Measurements from ENCODE around the gene NETO1. TPM values are rescaled to one million over a fixed set of nuclear protein-coding genes. Genes with fewer than 3 reads are reported as not detected.

Gene NETO1, protein sequence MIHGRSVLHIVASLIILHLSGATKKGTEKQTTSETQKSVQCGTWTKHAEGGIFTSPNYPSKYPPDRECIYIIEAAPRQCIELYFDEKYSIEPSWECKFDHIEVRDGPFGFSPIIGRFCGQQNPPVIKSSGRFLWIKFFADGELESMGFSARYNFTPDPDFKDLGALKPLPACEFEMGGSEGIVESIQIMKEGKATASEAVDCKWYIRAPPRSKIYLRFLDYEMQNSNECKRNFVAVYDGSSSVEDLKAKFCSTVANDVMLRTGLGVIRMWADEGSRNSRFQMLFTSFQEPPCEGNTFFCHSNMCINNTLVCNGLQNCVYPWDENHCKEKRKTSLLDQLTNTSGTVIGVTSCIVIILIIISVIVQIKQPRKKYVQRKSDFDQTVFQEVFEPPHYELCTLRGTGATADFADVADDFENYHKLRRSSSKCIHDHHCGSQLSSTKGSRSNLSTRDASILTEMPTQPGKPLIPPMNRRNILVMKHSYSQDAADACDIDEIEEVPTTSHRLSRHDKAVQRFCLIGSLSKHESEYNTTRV
- not detected for total RNA-seq

DNA sequence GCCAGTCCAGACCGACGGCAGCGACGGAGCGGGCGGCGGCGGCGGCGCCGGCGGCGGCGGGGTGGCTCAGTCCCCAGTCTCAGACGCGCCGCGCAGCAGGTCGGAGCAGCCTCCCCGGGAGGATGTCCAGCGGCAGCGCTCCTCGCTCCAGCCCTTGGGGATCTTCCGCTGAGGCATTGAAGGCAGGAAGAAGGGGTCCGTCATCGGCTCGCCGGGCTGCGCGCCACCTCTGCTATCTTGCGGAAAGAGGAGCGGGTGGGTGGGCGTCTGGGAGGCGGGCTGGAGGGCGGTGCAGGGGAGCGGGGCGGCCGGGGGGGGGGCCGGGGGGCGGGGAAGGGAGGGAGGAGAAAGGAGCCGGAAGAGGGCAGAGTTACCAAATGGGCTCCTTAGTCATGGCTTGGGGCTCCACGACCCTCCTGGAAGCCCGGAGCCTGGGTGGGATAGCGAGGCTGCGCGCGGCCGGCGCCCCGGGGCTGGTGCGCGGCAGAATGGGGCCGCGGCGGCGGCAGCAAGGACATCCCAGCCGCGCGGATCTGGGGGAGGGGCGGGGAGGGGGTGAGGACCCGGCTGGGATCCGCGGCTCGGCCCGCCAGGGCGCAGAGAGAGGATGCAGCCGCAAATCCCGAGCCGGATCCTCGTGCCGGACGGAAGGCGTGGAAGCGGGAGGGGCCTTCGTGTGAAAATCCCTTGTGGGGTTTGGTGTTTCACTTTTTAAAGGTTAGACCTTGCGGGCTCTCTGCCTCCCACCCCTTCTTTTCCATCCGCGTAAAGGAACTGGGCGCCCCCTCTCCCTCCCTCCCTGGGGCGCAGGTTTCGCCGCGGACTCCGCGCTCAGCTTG, at the start of gene NETO1:
TSS of gene NETO1 (minus strand) at position 242 of the 839 bp plus-strand sequence. CDS start 696 bp downstream, outside the sequence.
- DNase-seq (peak; percentile 26), ATAC-seq (ENCODE audit: low read depth) (no peak)
- Mint-ChIP-seq H3K27ac (no peak within 1 kb of the TSS), H3K4me1 (peaks cover 2% of the 10 kb centered on the region), H3K36me3 (no peaks in the 10 kb centered on the region), H3K9me3 (peaks cover 3% of the 10 kb centered on the region), H3K4me3 (peak within 1 kb of the TSS; percentile 39), H3K27me3 (peaks cover 37% of the 10 kb centered on the region)
- POLR2A ChIA-PET = no interaction called here

DNA sequence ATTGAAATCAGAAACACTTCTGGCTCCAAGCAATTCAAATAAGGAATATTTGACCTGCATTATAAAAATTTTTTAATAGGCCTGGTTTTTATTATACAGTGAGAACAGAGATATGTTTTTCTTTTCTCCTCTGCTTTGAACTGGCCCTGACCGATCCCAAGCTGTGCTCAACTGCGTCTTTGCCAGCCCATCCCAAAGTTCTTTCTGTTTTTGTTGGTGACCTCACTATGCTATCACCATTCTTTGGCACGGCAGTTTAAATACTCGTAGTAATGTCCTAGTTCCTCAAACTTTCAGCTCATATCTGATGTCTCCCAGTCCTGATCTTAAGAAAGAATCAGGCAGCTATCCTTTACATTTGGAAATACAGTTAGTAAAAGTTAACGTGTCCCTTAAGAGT, 42.3 kb upstream of the NETO1 start:
- DNase-seq (no peak), ATAC-seq (ENCODE audit: low read depth) (no peak)
- H3K4me1 Mint-ChIP-seq = no peaks in the 10 kb centered on the region
- H3K27me3 Mint-ChIP-seq = no peaks in the 10 kb centered on the region
- POLR2A ChIA-PET = no interaction called here
- H3K4me3 Mint-ChIP-seq = no peak overlapping the region
- no peak overlapping the region for H3K27ac Mint-ChIP-seq
- no peaks in the 10 kb centered on the region for H3K36me3 Mint-ChIP-seq
- no peaks in the 10 kb centered on the region for H3K9me3 Mint-ChIP-seq

DNA sequence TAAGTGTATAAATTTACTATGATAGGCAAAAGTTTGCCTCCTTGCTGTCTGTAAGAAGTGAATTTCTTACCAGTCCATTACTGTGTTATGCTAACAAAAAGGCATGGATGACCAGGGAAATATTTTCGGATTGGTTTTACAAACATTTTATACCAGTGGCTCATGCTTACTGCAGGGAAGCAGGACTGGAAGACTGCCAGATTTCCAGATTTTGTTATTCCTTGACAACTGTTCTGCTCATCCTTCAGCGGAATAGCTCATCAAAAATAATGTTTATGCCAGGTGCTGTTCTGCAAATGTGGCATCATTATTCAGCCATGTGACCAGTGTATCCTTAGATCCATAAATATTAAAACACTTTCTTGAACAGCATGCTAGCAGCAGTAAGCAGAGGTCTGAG, 40.4 kb upstream of the NETO1 start:
- no peaks in the 10 kb centered on the region for H3K9me3 Mint-ChIP-seq
- no peak for ATAC-seq (ENCODE audit: low read depth)
- DNase-seq = no peak
- POLR2A ChIA-PET = no interaction called here
- H3K4me3 Mint-ChIP-seq = no peak overlapping the region
- no peaks in the 10 kb centered on the region for H3K27me3 Mint-ChIP-seq
- no peaks in the 10 kb centered on the region for H3K36me3 Mint-ChIP-seq
- H3K27ac Mint-ChIP-seq = no peak overlapping the region
- H3K4me1 Mint-ChIP-seq = no peaks in the 10 kb centered on the region

DNA sequence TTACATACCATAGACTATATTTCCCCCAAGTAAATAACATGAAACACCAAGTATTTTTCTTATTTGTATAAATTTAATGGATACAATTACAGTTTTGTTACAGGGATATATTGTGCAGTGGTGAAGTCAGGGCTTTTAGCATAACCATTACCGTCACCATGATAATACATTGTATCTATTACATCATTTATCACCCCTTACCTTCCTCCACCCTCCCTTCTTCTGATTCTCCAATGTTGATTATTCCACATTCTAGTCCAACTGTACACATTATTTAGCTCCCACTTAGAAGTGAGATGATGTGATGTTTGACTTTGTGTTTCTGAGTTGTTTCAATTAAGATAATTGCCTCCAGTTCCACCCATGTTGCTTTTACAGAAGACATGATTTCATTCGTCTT, 35.2 kb upstream of the NETO1 start:
- Mint-ChIP-seq H3K36me3 (no peaks in the 10 kb centered on the region), H3K27me3 (no peaks in the 10 kb centered on the region), H3K9me3 (no peaks in the 10 kb centered on the region), H3K4me1 (no peaks in the 10 kb centered on the region), H3K27ac (no peak overlapping the region), H3K4me3 (no peak overlapping the region)
- no peak for ATAC-seq (ENCODE audit: low read depth)
- POLR2A ChIA-PET = no interaction called here
- no peak for DNase-seq

DNA sequence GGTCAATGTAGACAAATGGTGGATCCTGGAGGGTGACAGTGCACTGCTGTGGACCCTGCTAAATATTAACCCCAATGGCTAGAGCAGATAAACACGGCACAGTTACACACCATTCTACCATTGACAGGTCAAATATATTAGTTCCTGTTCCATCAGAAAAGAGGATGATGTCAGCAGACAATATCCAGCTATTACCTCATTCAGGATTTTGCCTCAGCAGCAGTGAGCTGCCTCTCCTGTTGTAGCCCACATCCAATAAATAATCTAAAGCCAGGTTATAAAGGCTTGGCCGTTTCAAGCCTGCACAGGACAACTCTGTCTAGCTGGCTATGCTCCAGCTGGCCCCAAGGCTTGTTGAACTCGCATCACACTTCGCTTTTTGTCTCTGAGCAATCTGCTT, 31.6 kb upstream of the NETO1 start:
- DNase-seq = no peak
- Mint-ChIP-seq H3K36me3 (no peaks in the 10 kb centered on the region), H3K27ac (no peak overlapping the region), H3K4me3 (no peak overlapping the region), H3K4me1 (no peaks in the 10 kb centered on the region), H3K9me3 (peaks cover 1% of the 10 kb centered on the region), H3K27me3 (no peaks in the 10 kb centered on the region)
- POLR2A ChIA-PET = no interaction called here
- no peak for ATAC-seq (ENCODE audit: low read depth)

DNA sequence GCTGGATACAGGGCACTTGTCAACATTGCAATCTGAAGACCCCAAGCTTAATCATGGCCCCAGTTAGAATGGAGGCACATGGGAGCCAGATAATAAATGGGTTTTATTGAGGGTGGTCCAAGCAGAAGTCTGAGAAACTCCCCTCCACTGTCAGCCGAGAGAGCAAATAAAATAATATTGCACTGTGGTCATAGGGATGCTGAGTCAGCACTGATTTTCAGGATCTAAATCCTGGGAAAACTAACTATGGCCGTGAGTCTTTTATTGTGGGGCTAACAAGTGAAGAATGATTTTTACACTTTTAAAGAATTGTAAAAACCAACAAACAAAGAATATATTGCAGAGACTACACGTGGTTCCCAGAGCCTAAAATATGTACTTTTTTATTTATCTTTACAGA, 31.1 kb upstream of the NETO1 start:
- H3K27ac Mint-ChIP-seq = no peak overlapping the region
- H3K9me3 Mint-ChIP-seq = peaks cover 1% of the 10 kb centered on the region
- POLR2A ChIA-PET = no interaction called here
- H3K4me3 Mint-ChIP-seq = no peak overlapping the region
- no peaks in the 10 kb centered on the region for H3K27me3 Mint-ChIP-seq
- no peaks in the 10 kb centered on the region for H3K36me3 Mint-ChIP-seq
- DNase-seq = no peak
- ATAC-seq (ENCODE audit: low read depth) = no peak
- no peaks in the 10 kb centered on the region for H3K4me1 Mint-ChIP-seq

DNA sequence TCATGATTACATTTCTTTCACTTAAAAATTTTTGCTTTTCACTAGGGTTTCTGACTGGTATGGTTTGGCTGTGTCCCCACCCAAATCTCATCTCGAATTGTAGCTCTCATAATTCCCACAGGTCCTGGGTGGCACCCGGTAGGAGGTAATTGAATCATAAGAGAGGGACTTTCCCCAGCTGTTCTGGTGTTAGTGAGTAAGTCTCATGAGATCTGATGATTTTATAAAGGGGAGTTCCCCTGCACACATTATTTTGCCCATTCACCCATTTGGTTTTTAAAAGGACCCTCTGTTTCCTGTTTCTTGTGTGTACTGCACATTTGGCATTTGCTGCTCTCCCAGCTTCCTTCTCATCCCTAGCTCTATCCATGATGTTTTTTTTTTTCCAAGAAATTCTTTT, 27.8 kb upstream of the NETO1 start:
- ATAC-seq (ENCODE audit: low read depth) (no peak), DNase-seq (no peak)
- Mint-ChIP-seq H3K9me3 (peaks cover 1% of the 10 kb centered on the region), H3K4me3 (no peak overlapping the region), H3K27me3 (no peaks in the 10 kb centered on the region), H3K4me1 (no peaks in the 10 kb centered on the region), H3K36me3 (no peaks in the 10 kb centered on the region), H3K27ac (no peak overlapping the region)
- POLR2A ChIA-PET = no interaction called here

DNA sequence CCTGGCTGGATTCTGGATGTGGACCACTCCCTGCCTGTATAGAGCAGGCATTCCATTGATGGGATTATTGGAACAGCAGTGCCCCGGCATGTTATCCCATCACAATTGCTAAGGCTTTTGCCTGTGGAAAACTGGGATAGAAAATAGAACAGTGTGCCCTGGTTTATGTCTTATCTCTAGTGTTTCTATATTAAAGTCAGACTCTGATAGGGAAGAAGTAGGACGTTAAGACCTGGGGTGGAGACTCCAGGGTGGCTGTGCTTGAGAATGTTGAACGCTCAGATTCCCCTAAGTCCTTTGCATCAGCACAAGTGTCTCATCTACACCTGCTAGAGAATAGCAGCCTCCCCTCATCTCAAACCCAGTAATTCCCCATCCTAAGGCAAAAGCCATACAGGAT, 10.8 kb upstream of the NETO1 start:
- DNase-seq (no peak), ATAC-seq (ENCODE audit: low read depth) (no peak)
- H3K9me3 Mint-ChIP-seq = no peaks in the 10 kb centered on the region
- no peak overlapping the region for H3K4me3 Mint-ChIP-seq
- H3K27ac Mint-ChIP-seq = no peak overlapping the region
- POLR2A ChIA-PET = no interaction called here
- H3K36me3 Mint-ChIP-seq = no peaks in the 10 kb centered on the region
- H3K27me3 Mint-ChIP-seq = no peaks in the 10 kb centered on the region
- H3K4me1 Mint-ChIP-seq = no peaks in the 10 kb centered on the region

DNA sequence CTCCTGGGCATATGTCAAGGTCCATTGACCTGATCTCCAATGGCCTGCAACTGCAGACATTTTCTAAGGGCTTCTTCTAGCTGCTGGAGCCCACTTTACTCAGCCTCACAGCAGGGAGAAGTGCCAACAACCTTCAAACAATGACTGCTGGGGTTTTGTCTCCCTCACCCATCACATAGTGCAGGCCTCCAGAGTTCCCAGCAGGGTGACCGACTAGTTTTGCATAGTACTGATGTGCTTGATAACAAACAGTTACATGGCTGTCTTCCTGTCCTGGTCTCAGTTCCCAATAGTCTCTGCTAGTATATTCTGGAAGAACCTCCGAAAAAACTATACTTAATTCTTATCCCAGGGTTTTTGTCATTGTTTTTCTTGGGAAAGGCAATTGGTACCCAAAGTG, 10.4 kb upstream of the NETO1 start:
- DNase-seq = no peak
- ATAC-seq (ENCODE audit: low read depth) = no peak

DNA sequence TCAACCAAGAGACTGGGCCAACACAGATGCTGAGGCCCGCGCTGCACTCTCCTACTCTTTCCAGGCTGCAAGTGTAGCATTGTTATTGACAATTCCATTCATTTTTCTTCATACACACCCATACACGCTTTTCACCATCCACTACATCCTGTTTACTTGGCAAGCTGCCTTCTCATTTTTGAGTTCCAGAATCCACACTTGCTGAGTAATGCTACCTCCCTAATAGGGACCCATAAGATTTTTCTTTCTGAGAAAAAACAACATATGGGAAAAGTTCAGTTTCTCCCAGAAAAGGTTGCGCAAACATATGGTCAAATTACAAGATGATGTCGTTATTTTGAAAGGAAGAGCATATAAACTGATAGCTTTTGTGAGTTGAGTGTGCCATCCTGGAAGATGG, 3.3 kb upstream of the NETO1 start:
- Mint-ChIP-seq H3K9me3 (peaks cover 3% of the 10 kb centered on the region), H3K4me1 (peaks cover 2% of the 10 kb centered on the region), H3K36me3 (no peaks in the 10 kb centered on the region), H3K4me3 (no peak overlapping the region), H3K27me3 (peaks cover 26% of the 10 kb centered on the region), H3K27ac (no peak overlapping the region)
- ATAC-seq (ENCODE audit: low read depth) (no peak), DNase-seq (no peak)
- POLR2A ChIA-PET = no interaction called here

More for the DNA sequence above, 10.4 kb upstream of the NETO1 start:
- POLR2A ChIA-PET = no interaction called here
- H3K36me3 Mint-ChIP-seq = no peaks in the 10 kb centered on the region
- H3K27me3 Mint-ChIP-seq = no peaks in the 10 kb centered on the region
- H3K4me1 Mint-ChIP-seq = no peaks in the 10 kb centered on the region
- no peak overlapping the region for H3K4me3 Mint-ChIP-seq
- H3K27ac Mint-ChIP-seq = no peak overlapping the region
- H3K9me3 Mint-ChIP-seq = no peaks in the 10 kb centered on the region

DNA sequence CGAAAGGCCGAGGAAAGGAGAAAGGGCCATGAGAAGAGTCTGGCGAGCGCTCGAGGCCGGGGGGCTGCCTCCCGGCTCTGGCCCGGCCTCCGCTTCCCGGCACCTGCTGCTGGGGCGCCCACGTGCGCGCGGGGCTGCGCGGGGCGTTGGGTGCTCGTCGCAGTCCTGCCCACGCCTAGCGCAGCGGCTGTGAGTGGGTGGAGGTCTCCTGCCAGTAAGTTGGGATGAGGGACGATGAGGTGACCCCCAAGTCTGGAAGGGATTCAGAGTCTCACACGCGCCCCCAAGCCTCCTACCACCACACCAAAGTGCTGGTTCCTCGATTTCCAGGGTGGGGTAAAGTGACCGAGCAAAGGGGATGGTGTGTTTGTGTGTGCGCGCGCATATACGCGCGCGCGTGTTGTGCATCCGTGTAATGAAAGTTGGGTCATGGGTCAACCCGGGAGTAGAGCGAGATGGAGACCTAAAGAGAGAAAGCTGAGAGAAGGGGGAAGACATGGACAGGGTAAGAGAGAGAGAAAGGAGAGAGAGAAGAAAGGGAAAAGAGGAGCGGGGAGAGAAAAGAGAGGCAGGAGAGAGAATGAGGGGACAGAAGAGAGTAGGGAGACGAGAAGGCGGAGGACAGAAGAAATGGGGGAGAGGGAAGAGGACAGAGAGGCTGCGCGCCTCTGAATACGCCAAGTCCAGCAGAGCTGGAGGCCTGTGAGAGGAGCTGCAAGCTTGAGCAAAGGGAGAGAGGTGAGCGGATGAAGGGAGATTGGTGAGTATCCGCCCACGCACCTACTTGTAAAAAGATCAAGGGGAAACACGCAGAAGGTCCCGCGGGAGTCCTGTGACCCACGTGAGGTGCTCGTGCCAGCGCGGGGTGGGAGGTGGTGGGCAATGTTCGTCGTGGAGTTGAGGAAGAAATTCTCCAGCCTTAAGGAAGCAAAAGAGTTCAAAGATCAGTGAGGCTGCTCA, 1.7 kb upstream of the NETO1 start:
- Mint-ChIP-seq H3K4me1 (peaks cover 2% of the 10 kb centered on the region), H3K9me3 (peaks cover 3% of the 10 kb centered on the region), H3K27ac (no peak overlapping the region), H3K36me3 (no peaks in the 10 kb centered on the region), H3K4me3 (no peak overlapping the region), H3K27me3 (peaks cover 37% of the 10 kb centered on the region)
- no peak for ATAC-seq (ENCODE audit: low read depth)
- DNase-seq = no peak
- POLR2A ChIA-PET = no interaction called here

DNA sequence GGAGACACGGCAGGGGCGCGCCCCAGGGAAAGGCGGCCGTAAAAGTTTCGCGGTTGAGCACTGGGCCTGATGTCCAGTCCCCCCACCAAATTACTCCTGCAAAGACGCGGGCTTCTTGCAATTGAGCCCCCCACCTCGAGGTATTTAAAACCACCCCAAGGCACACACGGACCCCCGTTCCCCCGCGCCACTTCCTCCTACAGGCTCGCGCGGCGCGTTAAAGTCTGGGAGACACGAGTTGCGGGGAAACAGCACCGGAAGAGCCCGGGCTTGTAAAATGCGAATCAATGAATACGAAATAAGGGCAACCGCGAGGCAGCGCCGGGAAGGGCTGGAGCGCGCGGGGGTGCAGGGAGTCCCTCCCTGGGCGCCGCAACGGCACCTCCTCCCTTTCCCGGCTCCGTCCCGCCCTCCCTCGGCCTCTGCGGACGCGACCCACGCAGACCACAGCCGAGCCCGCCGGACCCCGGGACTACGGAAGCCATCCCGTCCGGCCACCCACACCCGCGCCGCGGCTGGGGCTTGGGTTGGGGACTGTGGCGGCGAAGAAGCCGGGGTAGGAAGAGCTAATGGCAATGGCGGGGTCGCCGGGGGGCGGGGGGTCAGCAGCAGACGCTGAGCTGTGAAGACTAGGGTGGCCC, 918 bp upstream of the NETO1 start:
- POLR2A ChIA-PET = no interaction called here
- ATAC-seq (ENCODE audit: low read depth) = no peak
- H3K4me3 Mint-ChIP-seq = no peak overlapping the region

More for the DNA sequence above, 918 bp upstream of the NETO1 start:
- H3K9me3 Mint-ChIP-seq = peaks cover 3% of the 10 kb centered on the region
- H3K36me3 Mint-ChIP-seq = no peaks in the 10 kb centered on the region
- H3K27me3 Mint-ChIP-seq = peaks cover 37% of the 10 kb centered on the region
- DNase-seq = no peak
- no peak overlapping the region for H3K27ac Mint-ChIP-seq
- H3K4me1 Mint-ChIP-seq = peaks cover 2% of the 10 kb centered on the region

All from activated naive CD8-positive, alpha-beta T cell treated with anti-CD3 and anti-CD28 coated beads, Interleukin-2, amount 10 ng/mL, durations not matched to agents 7 days and 5 days (primary cell).